ENCODE data around the gene BCKDHB. TPM values are rescaled to one million over a fixed set of nuclear protein-coding genes. Genes with fewer than 3 reads are reported as not detected.
"Not testable (repeated sequence)": the region's sequence is repeated elsewhere in the genome, so short reads cannot be mapped to it uniquely, and the experiment has no call there.

Gene BCKDHB
- total RNA-seq, 1 experiment from 2014 or later: 10.6 TPM

DNA sequence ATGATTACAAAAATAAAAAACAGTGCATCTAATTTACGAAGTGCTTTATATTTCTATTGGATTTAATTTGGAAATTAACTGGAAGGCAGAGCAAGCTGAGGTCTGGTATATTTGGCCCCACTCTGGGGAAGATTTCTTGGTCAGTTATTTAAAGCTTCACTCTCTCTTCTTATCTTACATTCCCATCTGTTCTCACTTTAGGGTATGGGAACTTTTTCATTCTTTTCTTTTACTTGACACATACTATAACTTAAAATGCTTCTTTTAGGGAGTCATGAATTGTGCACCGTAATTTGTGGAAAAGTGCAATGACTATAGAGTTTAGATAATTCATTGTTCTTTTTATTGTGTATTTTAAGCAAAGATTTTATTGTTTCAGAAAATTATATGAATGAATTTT is 170.4 kb downstream of the BCKDHB start:
- in situ Hi-C loops (cut with HindIII; ENCODE audit: low pct_unique_long_range_greater_than_20kb, low sequenced_read_pairs): no loop called here
- no peak for DNase-seq (ENCODE audit: low read depth, low spot score)

GRCh38 chr6:80277501-80277900 is 171.0 kb downstream of the BCKDHB start:
- in situ Hi-C loops (cut with HindIII; ENCODE audit: low pct_unique_long_range_greater_than_20kb, low sequenced_read_pairs): no loop called here
- DNase-seq (ENCODE audit: low read depth, low spot score): no peak

GRCh38 chr6:80280262-80281010 is 174.0 kb downstream of the BCKDHB start:
- DNase-seq (ENCODE audit: low read depth, low spot score): no peak
- in situ Hi-C loops (cut with HindIII; ENCODE audit: low pct_unique_long_range_greater_than_20kb, low sequenced_read_pairs): no loop called here

DNA sequence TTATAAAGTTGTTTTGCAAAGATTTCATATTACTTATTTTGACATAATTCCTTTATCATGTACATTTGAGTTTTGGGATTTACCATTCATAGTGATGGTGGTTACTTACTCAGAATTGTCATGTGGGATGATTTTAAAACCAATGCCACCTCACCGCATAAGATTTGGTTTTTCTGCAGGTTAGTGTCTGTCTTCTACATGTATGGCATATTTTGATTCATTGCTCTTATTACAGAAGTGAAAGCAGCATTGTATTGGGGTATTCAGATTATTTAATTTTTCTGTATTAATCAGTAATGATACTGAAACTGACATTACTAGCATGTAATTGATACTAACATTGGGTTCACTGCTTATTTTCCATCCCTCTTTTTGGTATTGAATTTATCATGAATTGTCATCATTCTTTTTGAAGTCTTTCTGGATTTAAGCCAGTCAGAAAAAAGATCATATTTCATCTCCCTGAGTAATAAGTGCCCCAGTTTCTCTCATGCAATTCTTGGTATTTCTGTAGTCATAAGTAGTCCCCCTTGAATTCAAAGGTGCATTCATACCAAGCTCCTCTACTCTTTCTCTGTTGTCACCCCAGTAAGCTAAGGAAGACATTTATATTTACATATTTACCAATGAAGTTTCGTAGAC is 176.6 kb downstream of the BCKDHB start:
- in situ Hi-C loops (cut with HindIII; ENCODE audit: low pct_unique_long_range_greater_than_20kb, low sequenced_read_pairs): no loop called here
- no peak for DNase-seq (ENCODE audit: low read depth, low spot score)

DNA sequence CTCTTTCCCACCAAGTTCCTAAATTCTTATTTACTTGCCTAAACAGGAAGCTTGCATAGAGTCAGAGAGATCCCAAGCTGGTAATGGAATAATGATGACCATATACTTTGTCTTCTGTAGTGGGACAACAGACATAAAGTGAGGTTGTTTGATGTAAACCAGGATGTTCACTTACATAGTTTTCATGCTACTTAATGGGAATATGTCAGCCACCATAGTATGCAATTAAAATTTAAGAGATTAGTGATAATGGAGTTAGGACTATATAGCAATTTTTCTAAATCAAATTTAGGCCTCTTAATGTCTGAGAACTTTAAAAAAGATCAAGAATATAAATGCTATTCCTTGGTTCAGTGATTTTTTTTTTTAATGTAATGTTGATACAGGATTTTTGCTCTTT is 180.6 kb downstream of the BCKDHB start:
- no peak for DNase-seq (ENCODE audit: low read depth, low spot score)
- in situ Hi-C loops (cut with HindIII; ENCODE audit: low pct_unique_long_range_greater_than_20kb, low sequenced_read_pairs): no loop called here

DNA sequence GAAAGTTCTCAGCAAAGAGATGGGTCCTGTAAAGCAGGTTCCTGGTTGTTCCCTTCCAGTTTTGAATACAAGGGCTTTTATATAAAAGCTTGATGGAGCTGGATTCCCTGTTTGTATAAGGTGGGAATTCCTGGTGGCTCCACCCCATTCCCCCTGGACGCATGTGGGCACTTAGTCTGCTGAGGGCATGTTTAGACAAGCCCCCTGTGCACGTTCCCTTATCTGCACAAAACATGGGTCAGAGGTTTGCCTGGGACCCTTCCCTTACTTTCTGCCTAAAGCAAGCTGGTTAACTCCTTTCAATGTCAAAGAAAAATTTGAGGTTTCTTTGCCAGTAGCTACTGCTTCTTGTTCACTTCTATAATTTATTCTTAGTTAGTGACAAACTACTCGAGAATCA is 181.1 kb downstream of the BCKDHB start:
- DNase-seq (ENCODE audit: low read depth, low spot score): no peak
- in situ Hi-C loops (cut with HindIII; ENCODE audit: low pct_unique_long_range_greater_than_20kb, low sequenced_read_pairs): no loop called here

DNA sequence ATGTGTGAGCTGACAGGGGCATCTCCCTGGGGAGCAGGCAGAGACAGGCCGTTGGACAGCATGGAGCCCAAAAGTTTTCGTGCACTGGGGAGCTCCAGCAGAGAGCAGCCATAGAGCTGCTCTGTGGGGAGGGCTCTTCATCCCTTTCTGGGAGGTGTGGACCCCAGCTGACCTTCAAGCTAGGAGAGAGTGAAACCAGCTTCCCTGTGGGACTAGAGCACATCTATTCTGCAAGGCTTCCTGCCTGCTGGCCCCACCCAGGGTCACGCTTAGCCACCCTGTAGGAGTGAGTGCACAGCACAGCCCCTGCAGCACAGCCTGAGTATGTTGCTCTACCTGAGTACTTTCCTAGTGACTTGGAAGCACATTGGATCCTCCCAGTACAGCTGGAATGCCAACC is 183.3 kb downstream of the BCKDHB start:
- in situ Hi-C loops (cut with HindIII; ENCODE audit: low pct_unique_long_range_greater_than_20kb, low sequenced_read_pairs): no loop called here
- DNase-seq (ENCODE audit: low read depth, low spot score): no peak

GRCh38 chr6:80294531-80294930 is 188.1 kb downstream of the BCKDHB start:
- DNase-seq (ENCODE audit: low read depth, low spot score); in situ Hi-C loops (cut with HindIII; ENCODE audit: low pct_unique_long_range_greater_than_20kb, low sequenced_read_pairs): not testable (repeated sequence)

- DNase-seq (ENCODE audit: low read depth, low spot score): no peak
- in situ Hi-C loops (cut with HindIII; ENCODE audit: low pct_unique_long_range_greater_than_20kb, low sequenced_read_pairs): no loop called here
Measured at GRCh38 chr6:80302716-80303115, 196.2 kb downstream of the BCKDHB start.

GRCh38 chr6:80304014-80304413 is 197.5 kb downstream of the BCKDHB start:
- in situ Hi-C loops (cut with HindIII; ENCODE audit: low pct_unique_long_range_greater_than_20kb, low sequenced_read_pairs): no loop called here
- no peak for DNase-seq (ENCODE audit: low read depth, low spot score)

DNA sequence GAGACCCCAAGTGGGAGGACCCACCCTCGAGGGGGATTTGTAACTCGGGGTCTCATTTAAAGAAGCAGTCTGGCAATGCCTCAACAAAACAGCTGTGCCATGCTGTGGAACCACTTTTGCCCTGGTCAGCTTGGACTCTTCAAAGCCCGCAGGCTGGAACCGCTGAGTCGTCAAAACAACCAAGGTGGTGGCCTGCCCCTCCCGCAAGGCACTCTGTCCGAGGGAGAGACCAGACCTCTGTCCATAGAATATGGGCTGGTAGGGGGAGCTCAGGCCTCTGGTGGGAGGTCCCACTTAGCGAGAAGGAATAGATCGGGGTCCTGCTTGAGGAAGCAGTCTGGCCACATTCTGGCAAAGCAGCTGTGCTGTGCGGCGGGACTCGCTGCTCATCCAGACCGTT is 208.1 kb downstream of the BCKDHB start:
- DNase-seq (ENCODE audit: low read depth, low spot score): no peak
- in situ Hi-C loops (cut with HindIII; ENCODE audit: low pct_unique_long_range_greater_than_20kb, low sequenced_read_pairs): no loop called here

DNA sequence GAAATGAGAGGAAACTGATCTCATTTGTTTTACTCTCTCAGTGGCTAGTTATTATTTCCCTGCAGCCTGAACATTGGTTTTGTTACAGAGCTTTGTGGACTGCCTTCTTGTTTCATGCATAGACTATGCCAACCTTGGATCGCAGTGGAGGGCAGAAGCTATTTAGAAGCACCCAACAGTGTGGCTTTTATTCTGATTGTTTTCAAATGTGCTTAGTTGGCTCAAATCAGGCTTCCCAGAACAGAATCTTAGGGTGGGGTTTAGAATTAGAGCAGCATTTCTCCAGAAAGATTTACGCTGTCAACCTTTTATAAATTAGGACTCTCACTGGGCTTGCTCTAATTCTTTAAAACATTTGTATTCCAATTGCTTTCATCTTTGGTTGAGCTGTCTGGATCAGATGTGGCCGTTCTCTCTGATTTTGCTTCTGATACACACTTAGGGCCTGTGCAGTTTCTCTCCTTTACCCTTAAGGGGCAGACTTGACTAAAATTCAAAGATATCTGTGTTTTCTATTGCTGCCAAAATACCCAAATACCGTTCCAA is 210.3 kb downstream of the BCKDHB start:
- in situ Hi-C loops (cut with HindIII; ENCODE audit: low pct_unique_long_range_greater_than_20kb, low sequenced_read_pairs): no loop called here

DNA sequence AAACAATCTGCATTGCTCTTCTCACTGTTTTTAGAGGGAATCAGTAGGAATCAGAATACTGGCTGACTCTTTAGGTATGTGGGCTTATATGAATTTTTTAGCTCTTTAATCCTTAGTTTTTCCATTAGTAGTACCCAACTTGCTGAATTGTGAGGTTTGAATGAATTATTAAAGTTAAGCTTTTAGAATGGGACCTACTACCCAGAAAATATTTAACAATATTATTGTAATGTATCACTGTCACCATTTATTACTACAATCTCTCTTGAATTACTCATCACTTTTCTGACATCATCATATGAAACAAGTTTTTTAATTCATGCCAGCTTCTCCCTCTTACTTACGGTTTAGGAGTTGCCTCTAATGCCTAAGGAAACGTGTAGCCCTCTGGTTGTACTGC is 212.7 kb downstream of the BCKDHB start:
- DNase-seq (ENCODE audit: low read depth, low spot score): no peak
- in situ Hi-C loops (cut with HindIII; ENCODE audit: low pct_unique_long_range_greater_than_20kb, low sequenced_read_pairs): no loop called here

More for the DNA sequence above, 210.3 kb downstream of the BCKDHB start:
- DNase-seq (ENCODE audit: low read depth, low spot score): peak; percentile 2

GRCh38 chr6:80321011-80321410 is 214.5 kb downstream of the BCKDHB start:
- in situ Hi-C loops (cut with HindIII; ENCODE audit: low pct_unique_long_range_greater_than_20kb, low sequenced_read_pairs): no loop called here
- no peak for DNase-seq (ENCODE audit: low read depth, low spot score)

- in situ Hi-C loops (cut with HindIII; ENCODE audit: low pct_unique_long_range_greater_than_20kb, low sequenced_read_pairs): no loop called here
- DNase-seq (ENCODE audit: low read depth, low spot score): no peak
Measured at GRCh38 chr6:80325742-80326141, 219.3 kb downstream of the BCKDHB start.

GRCh38 chr6:80328652-80329051 is 222.2 kb downstream of the BCKDHB start:
- in situ Hi-C loops (cut with HindIII; ENCODE audit: low pct_unique_long_range_greater_than_20kb, low sequenced_read_pairs): no loop called here
- no peak for DNase-seq (ENCODE audit: low read depth, low spot score)

- in situ Hi-C loops (cut with HindIII; ENCODE audit: low pct_unique_long_range_greater_than_20kb, low sequenced_read_pairs): no loop called here
- DNase-seq (ENCODE audit: low read depth, low spot score): no peak
Measured at GRCh38 chr6:80329496-80329895, 223.0 kb downstream of the BCKDHB start.

DNA sequence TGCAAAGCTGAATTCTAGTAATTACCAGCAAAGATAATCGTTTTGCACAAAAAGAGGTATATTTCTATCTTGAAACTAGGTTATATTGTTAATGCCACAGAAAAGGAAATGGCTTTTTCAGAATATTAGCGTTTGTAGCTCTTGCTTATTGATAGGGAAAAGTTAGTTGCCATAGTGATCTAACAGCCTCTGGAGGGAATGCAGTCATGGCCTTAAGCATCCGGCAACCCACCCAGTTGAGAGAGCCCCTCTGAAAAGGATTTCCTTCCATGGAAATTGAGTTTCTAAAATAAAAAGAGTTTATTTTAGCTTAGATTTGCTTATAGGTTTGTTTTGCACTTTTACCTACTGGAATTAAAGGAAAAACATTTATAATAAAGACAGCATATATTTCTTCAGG is 224.5 kb downstream of the BCKDHB start:
- in situ Hi-C loops (cut with HindIII; ENCODE audit: low pct_unique_long_range_greater_than_20kb, low sequenced_read_pairs): no loop called here
- DNase-seq (ENCODE audit: low read depth, low spot score): no peak

DNA sequence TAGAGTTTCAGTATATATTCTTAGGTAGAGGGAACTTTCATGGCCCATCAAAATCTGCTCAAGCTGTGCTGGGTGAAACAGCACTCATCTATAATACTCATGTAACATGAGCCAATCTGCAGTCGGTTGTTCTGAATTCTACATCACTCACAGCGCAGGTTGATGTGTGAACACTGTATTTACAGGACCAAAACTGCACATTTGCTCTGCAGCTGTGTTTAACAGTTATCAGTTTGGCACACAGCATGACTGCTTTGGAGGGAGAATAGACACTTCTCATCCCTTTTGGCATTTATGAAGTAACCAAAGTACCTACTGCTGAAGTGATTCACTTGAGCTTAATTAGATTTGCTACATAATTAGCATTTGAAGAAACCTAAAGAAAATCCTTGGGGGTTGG is 225.1 kb downstream of the BCKDHB start:
- in situ Hi-C loops (cut with HindIII; ENCODE audit: low pct_unique_long_range_greater_than_20kb, low sequenced_read_pairs): no loop called here
- DNase-seq (ENCODE audit: low read depth, low spot score): no peak

Measured in SK-MEL-5 (cell line).